GM10266 (cell line): Measurements from ENCODE around the gene RMDN3.
A peak's percentile ranks its signal among the peaks of the same experiment; 100 is the strongest.

Experiments used
- DNase-seq: peaks from one replicate; pipeline ENCODE4 v3.0.0; 2012; ENCODE audit errors: extremely low spot score
- TF ChIP-seq, protein P1 (sequence below): IDR thresholded peaks from 2 replicates; pipeline ENCODE4 v1.5.1; 2012; ENCODE audit warnings: mild to moderate bottlenecking, low read depth; ENCODE audit not compliant: control insufficient read depth, insufficient read depth; ENCODE audit errors: missing control alignments

The RMDN3 gene, protein sequence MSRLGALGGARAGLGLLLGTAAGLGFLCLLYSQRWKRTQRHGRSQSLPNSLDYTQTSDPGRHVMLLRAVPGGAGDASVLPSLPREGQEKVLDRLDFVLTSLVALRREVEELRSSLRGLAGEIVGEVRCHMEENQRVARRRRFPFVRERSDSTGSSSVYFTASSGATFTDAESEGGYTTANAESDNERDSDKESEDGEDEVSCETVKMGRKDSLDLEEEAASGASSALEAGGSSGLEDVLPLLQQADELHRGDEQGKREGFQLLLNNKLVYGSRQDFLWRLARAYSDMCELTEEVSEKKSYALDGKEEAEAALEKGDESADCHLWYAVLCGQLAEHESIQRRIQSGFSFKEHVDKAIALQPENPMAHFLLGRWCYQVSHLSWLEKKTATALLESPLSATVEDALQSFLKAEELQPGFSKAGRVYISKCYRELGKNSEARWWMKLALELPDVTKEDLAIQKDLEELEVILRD

DNA sequence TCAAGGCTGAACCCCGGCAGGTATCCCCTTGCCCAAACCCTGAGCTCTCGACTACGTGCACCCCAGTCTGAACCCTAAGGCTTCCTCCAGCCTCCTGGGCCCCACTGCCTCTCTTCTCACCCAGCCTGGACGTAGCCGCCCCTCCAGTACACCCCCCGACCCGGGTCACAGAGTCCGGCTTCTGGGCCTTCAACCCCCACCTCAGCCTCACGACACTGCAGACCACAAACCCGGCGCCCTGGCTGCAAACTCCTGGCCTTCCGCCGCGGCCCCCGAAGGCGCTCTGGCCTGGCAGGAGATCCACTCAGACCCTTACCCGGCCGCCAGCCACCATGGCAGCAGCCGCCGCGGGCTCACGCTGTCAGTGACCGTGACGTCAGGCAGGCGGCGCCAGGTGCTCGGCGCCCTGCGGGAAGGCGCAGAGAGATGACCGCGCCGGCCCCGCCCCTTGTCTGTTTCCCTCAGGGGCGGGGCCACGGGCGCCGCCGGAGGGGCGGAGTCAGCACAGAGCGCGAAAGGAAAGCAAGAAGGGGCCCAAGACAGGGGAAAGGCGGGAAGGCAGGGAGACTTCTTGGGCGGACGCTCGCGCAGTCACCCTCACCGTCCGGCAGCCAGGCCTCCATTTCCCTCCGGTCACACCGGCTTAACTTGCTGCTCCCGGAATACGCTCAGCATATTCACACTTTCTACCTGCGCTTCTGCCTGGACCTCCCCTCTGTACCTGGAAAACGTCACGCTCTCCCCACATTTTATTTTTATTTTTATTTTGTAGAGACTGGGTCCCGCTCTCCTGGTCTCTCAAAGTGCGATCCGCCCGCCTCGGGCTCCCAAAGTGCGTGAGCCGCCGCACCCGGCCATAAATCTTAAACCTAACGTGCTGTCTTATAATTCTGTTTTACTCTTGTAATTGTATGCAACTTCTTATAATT, at the start of gene RMDN3:
TSS of gene RMDN3 (minus strand) at position 372 of the 929 bp plus-strand sequence. CDS start 471 bp downstream, outside the sequence.
- TF ChIP-seq, protein P1, sequence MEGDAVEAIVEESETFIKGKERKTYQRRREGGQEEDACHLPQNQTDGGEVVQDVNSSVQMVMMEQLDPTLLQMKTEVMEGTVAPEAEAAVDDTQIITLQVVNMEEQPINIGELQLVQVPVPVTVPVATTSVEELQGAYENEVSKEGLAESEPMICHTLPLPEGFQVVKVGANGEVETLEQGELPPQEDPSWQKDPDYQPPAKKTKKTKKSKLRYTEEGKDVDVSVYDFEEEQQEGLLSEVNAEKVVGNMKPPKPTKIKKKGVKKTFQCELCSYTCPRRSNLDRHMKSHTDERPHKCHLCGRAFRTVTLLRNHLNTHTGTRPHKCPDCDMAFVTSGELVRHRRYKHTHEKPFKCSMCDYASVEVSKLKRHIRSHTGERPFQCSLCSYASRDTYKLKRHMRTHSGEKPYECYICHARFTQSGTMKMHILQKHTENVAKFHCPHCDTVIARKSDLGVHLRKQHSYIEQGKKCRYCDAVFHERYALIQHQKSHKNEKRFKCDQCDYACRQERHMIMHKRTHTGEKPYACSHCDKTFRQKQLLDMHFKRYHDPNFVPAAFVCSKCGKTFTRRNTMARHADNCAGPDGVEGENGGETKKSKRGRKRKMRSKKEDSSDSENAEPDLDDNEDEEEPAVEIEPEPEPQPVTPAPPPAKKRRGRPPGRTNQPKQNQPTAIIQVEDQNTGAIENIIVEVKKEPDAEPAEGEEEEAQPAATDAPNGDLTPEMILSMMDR, result no peak

DNA sequence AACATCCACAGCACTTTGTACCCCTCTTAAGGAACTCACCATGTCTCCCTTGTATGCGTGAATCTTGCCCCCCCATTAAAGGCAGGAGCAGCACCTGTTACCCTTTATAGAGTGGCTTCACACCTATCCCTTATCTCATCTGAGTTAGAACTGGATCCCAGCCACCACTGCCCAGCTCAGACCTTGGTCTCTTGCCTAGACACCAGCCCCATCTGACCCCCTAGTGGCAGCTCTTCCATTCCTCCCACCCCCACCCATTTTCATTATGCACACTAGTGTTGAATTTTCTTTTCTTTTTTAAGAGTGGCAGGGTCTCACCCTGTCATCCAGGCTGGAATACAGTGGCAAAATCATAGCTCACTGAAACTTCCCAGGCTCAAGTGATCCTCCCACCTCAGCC, 48.6 kb upstream of the RMDN3 start:
- no peak for DNase-seq
- TF ChIP-seq, protein P1, result no peak

More for the DNA sequence above, at the start of gene RMDN3:
- DNase-seq, result peak; percentile 94

DNA sequence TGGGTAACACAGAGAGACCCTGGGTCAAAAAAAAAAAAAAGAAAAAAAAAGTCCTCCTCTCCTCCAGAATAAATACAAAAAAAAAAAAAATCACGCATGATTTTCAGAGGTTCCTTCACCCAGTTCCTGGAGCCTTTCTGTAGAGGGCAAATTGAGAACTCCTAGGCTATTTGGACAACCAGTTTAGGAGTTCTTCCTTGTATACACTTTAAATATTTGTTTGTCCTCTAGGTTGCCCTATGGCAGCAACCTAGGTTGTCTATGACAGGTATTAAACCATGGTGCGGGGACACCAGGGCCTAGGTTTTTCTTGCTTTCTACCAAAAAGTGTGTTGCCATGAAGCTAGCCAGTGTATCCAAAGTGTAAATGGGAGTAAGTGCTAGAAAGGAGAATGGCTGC, 48.0 kb upstream of the RMDN3 start:
- no peak for DNase-seq
- TF ChIP-seq, protein P1, result no peak

DNA sequence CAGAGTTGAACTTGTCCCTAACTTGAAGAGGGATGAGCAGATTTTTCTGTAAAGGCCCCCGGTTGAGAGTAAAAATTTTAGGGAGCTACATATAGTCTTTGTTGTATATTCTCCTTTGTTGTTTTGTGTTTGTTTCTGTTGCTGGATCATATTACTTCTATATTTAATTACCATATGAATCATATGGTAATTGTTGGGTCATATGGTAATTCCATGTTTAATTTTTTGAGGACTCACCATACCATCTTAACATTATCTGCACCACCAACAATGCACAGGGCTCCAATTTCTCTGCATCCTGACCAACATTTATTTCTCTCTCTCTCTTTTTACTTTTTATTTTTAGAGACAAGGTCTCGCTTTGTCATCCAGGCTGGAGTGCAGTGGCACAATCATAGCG, 44.5 kb upstream of the RMDN3 start:
- DNase-seq, result no peak
- TF ChIP-seq, protein P1, result no peak

DNA sequence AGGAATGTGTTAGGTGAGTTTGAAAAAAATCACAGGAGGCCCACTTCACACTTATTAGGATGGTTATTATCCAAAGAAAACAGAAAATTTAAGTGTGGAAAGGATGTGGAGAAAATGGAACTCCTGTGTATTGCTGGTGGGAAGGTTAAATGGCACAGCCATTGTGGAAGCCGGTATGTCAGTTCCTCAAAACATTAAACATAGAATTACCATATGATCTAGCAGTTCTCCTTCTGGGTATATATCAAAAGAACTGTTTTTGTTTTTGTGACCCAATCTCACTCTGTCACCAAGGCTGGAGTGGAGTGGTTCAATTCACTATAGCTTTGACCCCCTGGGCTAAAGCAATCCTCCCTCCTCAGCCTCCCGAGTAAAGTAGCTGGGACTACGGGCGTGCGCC, 41.5 kb upstream of the RMDN3 start:
- DNase-seq, result no peak
- TF ChIP-seq, protein P1, result no peak

DNA sequence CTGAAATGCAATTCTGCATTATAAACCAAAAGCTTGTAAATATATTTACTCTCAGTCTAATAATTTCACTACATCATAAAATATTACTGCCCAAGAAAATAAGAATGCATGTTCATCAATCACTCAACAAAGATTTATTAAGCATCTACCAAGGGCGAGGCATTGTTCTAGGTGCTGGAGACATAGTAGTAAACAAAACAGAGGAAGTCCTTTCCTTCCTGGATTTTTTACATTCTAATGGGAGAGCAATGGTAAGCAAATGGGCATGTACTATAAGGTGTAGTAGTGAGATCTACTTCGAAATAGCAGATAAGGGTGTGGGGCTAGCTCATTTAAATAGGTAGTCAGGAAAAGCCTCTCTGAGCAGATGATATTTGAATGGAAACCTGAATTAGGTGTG, 41.0 kb upstream of the RMDN3 start:
- TF ChIP-seq, protein P1, result no peak
- DNase-seq, result no peak
